HepG2 (cell line): Measurements from ENCODE around the gene CACNA1C. TPM values are rescaled to one million over a fixed set of nuclear protein-coding genes. Genes with fewer than 3 reads are reported as not detected.

Source experiments
- ATAC-seq: fragments of 200-7000 bp; cut with Tn5 transposase; 3 replicates; pipeline ENCODE4 v1.9.1; 2020; ENCODE audit warnings: mild to moderate bottlenecking, moderate library complexity
- BruUV-seq: library from RNA; stranded (reverse); fragments of 400-500 nt; replicated peaks from 2 replicates; lab custom pipeline; 2021; lab: Mats Ljungman, UMichigan
- CTCF ChIA-PET: fragments of 300-600 bp; formaldehyde crosslinking; extraction: SDS; loops from one replicate; lab custom pipeline; 2021; ENCODE audit warnings: low total read pairs, inconsistent platforms, low intra/inter-chr PET ratio; lab: Yijun Ruan, JAX
- POLR2A ChIA-PET: fragments of 350-600 bp; sonication (Branson Sonifier 250); formaldehyde crosslinking; loops from one replicate; lab custom pipeline; 2020; ENCODE audit warnings: antibody characterized with exemption, inconsistent platforms; lab: Yijun Ruan, JAX
- DNase-seq: peaks from one replicate; pipeline ENCODE4 v3.0.0-alpha.2; 2015; ENCODE audit warnings: low spot score
- FAIRE-seq: peaks from 3 replicates; lab custom pipeline; 2011; peaks lifted over from hg19 to GRCh38; lab: Jason Lieb, UNC
- H2AFZ ChIP-seq: one replicate; pipeline ENCODE4 v1.6.1; 2011; ENCODE audit warnings: low read length, inconsistent platforms
- H3K27ac ChIP-seq: fragments of 300-600 bp; 3 replicates; pipeline ENCODE4 v1.8.0; 2011; ENCODE audit warnings: mixed run types, mild to moderate bottlenecking, mixed read lengths, low read length, inconsistent platforms; ENCODE audit not compliant: insufficient read depth; ENCODE audit errors: extremely low read length
- H3K27me3 ChIP-seq, 2 experiments: fragments of 200-600 bp in 1 of 2; 2 replicates in 1 of 2; 3 replicates in 1 of 2; pipeline versions ENCODE4 v1.6.0 to v1.8.0; 2011; ENCODE audit warnings: low read length in 2 of 2, mild to moderate bottlenecking in 2 of 2, moderate library complexity in 2 of 2, inconsistent platforms in 1 of 2; ENCODE audit not compliant: insufficient read depth in 2 of 2, control insufficient read depth in 1 of 2
- H3K36me3 ChIP-seq, 2 experiments: fragments of 200-600 bp in 1 of 2; replicated peaks in 1 of 2; 2 replicates in 1 of 2; 3 replicates in 1 of 2; pipeline versions ENCODE4 v1.5.1 to v1.8.0; 2011; ENCODE audit warnings: low read length in 2 of 2, inconsistent platforms in 1 of 2; ENCODE audit not compliant: insufficient read depth in 2 of 2, control insufficient read depth in 1 of 2
- H3K4me1 ChIP-seq: 2 replicates; pipeline ENCODE4 v1.5.1; 2012; ENCODE audit warnings: low read length, inconsistent platforms; ENCODE audit not compliant: insufficient read depth
- H3K4me2 ChIP-seq: 2 replicates; pipeline ENCODE4 v1.6.0; 2011; ENCODE audit warnings: low read depth, low read length, inconsistent platforms
- H3K4me3 ChIP-seq, 3 experiments: fragments of 200-600 bp in 1 of 3; sonication (generic), shearing (Covaris generic) in 1 of 3; replicated peaks in 1 of 3; 2 replicates each; pipeline ENCODE4 v1.5.1; 2011 to 2016; ENCODE audit warnings: low read length in 3 of 3, inconsistent platforms in 2 of 3, low read depth in 2 of 3, mild to moderate bottlenecking in 2 of 3, control low read depth in 1 of 3, mixed read lengths in 1 of 3; ENCODE audit not compliant: insufficient read depth in 1 of 3
- H3K79me2 ChIP-seq: one replicate; pipeline ENCODE4 v1.6.1; 2011; ENCODE audit warnings: low read length, inconsistent platforms; ENCODE audit not compliant: insufficient read depth
- H3K9ac ChIP-seq: 2 replicates; pipeline ENCODE4 v1.6.0; 2011; ENCODE audit warnings: mild to moderate bottlenecking, low read depth, low read length, inconsistent platforms; ENCODE audit not compliant: insufficient read depth
- H3K9me3 ChIP-seq: 2 replicates; pipeline ENCODE4 v1.5.1; 2012; ENCODE audit warnings: mild to moderate bottlenecking, low read length
- H4K20me1 ChIP-seq: 2 replicates; pipeline ENCODE4 v1.6.0; 2011; ENCODE audit warnings: inconsistent platforms, mild to moderate bottlenecking, low read length, moderate library complexity; ENCODE audit not compliant: insufficient read depth
- CBX1 ChIP-seq: IDR thresholded peaks from one replicate; pipeline ENCODE4 v1.6.1; 2016; ENCODE audit warnings: antibody characterized with exemption, low read depth
- DMTF1 ChIP-seq: sonication (generic); formaldehyde crosslinking; IDR thresholded peaks from 2 replicates; pipeline ENCODE4 v1.4.0; 2020; ENCODE audit warnings: mild to moderate bottlenecking, missing genetic modification reagents
- ETV6 ChIP-seq: sonication (generic); formaldehyde crosslinking; conservative IDR thresholded peaks from 2 replicates; pipeline ENCODE4 v1.4.0; 2020; ENCODE audit warnings: missing genetic modification reagents
- NCOA1 ChIP-seq: sonication (generic); formaldehyde crosslinking; IDR thresholded peaks from 2 replicates; pipeline ENCODE4 v1.9.0; 2021; ENCODE audit warnings: missing genetic modification reagents
- YY1 ChIP-seq: IDR thresholded peaks from 2 replicates; pipeline ENCODE4 v1.6.1; 2011; ENCODE audit warnings: low read length, low read depth, moderate library complexity, mild to moderate bottlenecking; ENCODE audit not compliant: insufficient read depth, insufficient replicate concordance
- ZNF142 ChIP-seq: sonication (generic); formaldehyde crosslinking; IDR thresholded peaks from 2 replicates; pipeline ENCODE4 v1.4.0; 2020; ENCODE audit warnings: missing genetic modification reagents
- ZNF75D ChIP-seq: sonication (generic); formaldehyde crosslinking; IDR thresholded peaks from 2 replicates; pipeline ENCODE4 v1.8.1; 2023; ENCODE audit warnings: missing genetic modification reagents, mild to moderate bottlenecking, borderline replicate concordance
- WGBS: methylation state at CpG from one replicate; pipeline ENCODE4 v1.1.6; 2017; ENCODE audit warnings: low lambda C conversion rate; 5-methylcytosine and 5-hydroxymethylcytosine counted together
- in situ Hi-C: cut with HindIII; loops from 2 replicates; pipeline ENCODE4 v1.10.0; 2017; ENCODE audit warnings: low pct_unique_long_range_greater_than_20kb; ENCODE audit not compliant: extremely low pct_ligation_motif_present
- intact Hi-C: fragments of 100-400 bp; cut with micrococcal nuclease; formaldehyde crosslinking; loops from one replicate; pipeline ENCODE4 v1.10.0; 2022; ENCODE audit not compliant: unreplicated experiment
- polyA plus RNA-seq, 8 experiments: library from polyadenylated mRNA; depleted of rRNA in 3 of 8; stranded (reverse) in 7 of 8; unstranded in 1 of 8; fragments of >200 nt; fragmentation: Illumina TruSeq in 4 of 8; extraction: Trizol in 4 of 8; gene quantifications; 2 replicates each; pipeline versions ENCODE4 v1.2.1 to v1.2.3, GENCODE V29; 2011 to 2016; ENCODE audit warnings: low read depth in 4 of 8, missing spikeins in 1 of 8, mixed read lengths in 1 of 8; ENCODE audit not compliant: insufficient read depth in 1 of 8
- total RNA-seq, 5 experiments: library from RNA; depleted of rRNA; stranded (reverse); fragments of >200 nt; fragmentation: Illumina TruSeq; extraction: Trizol; gene quantifications; 2 replicates each; pipeline ENCODE4 v1.2.3, GENCODE V29; 2016; ENCODE audit warnings: low read depth in 1 of 5
- TF ChIP-seq, protein P1 (sequence below): sonication (generic); formaldehyde crosslinking; IDR thresholded peaks from 2 replicates; pipeline ENCODE4 v1.4.0; 2020; ENCODE audit warnings: missing genetic modification reagents

Gene CACNA1C
- total and polyA plus RNA-seq, 2 of the 13 experiments (the other 11 are each of a cell fraction or from before 2014, with no cell fraction given): not detected

- FAIRE-seq: no peak
- CTCF ChIA-PET: no interaction called here
These were observed 251.4 kb downstream of the CACNA1C start for GRCh38 chr12:2304223-2304622.

DNA sequence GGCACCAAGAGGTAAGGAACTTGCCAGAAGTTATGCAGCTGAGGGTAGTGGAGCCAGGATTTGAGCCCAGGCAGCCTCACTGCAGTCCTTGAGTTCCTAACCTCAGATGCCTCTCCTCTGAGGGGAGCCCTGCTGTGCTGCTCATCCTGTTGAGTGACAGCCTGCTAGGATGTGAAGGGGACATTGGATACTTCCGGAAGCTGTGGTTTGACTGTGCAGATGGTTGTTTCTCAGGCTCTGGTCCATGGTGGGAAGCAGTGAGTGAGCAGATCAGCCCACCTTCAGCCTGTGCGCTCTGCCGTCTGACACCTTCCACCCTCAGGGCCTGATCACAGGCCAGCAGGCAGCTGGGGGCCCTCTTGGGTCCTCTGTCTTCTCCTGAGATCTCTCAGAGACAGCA lies 253.2 kb downstream of the CACNA1C start:
- no TSS peak for BruUV-seq
- Histone ChIP-seq H3K4me3 (no peak overlapping the region), H3K4me1 (no peaks in the 10 kb centered on the region), H4K20me1 (no peaks in the 10 kb centered on the region), H2AFZ (no peak overlapping the region), H3K27ac (no peak overlapping the region), H3K79me2 (no peaks in the 10 kb centered on the region), H3K9me3 (no peaks in the 10 kb centered on the region), H3K4me2 (no peak overlapping the region), H3K36me3 (no peaks in the 10 kb centered on the region), H3K9ac (no peak overlapping the region), H3K27me3 (peaks cover 4 to 37% of the 10 kb centered on the region in 2 experiments; a peak in 4 of 5 replicates)
- intact Hi-C loops (no loop called here), in situ Hi-C loops (no loop called here)
- DNase-seq (no peak), ATAC-seq (no peak), FAIRE-seq (no peak)
- POLR2A ChIA-PET: no interaction called here
- 0% methylated on average over 3 of the region's 3 CpGs for WGBS
- CTCF ChIA-PET: no interaction called here
- TF ChIP-seq DMTF1 (CRISPR knock-in tag) (no peak), ZNF142 (no peak), ETV6 (CRISPR knock-in tag) (no peak), ZNF75D (CRISPR knock-in tag) (no peak)

More at GRCh38 chr12:2304223-2304622, 251.4 kb downstream of the CACNA1C start:
- POLR2A ChIA-PET: no interaction called here
- Histone ChIP-seq H3K27ac (no peak overlapping the region), H3K4me3 (no peak overlapping the region), H3K79me2 (no peaks in the 10 kb centered on the region), H3K4me2 (no peak overlapping the region), H2AFZ (no peak overlapping the region), H3K9ac (no peak overlapping the region), H3K36me3 (no peaks in the 10 kb centered on the region), H3K9me3 (no peaks in the 10 kb centered on the region), H3K4me1 (no peaks in the 10 kb centered on the region), H4K20me1 (no peaks in the 10 kb centered on the region), H3K27me3 (peaks cover 7 to 41% of the 10 kb centered on the region in 2 experiments; a peak in 4 of 5 replicates)
- WGBS: 6% methylated on average over 8 of the region's 12 CpGs
- ATAC-seq: no peak
- BruUV-seq: no TSS peak
- intact Hi-C loops (no loop called here), in situ Hi-C loops (no loop called here)
- DNase-seq: no peak
- TF ChIP-seq, protein P1, sequence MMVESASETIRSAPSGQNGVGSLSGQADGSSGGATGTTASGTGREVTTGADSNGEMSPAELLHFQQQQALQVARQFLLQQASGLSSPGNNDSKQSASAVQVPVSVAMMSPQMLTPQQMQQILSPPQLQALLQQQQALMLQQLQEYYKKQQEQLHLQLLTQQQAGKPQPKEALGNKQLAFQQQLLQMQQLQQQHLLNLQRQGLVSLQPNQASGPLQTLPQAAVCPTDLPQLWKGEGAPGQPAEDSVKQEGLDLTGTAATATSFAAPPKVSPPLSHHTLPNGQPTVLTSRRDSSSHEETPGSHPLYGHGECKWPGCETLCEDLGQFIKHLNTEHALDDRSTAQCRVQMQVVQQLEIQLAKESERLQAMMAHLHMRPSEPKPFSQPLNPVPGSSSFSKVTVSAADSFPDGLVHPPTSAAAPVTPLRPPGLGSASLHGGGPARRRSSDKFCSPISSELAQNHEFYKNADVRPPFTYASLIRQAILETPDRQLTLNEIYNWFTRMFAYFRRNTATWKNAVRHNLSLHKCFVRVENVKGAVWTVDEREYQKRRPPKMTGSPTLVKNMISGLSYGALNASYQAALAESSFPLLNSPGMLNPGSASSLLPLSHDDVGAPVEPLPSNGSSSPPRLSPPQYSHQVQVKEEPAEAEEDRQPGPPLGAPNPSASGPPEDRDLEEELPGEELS (CRISPR knock-in tag): no peak
- no peak for TF ChIP-seq YY1
- TF ChIP-seq NCOA1 (CRISPR knock-in tag): no peak
- TF ChIP-seq CBX1: no peak
